Diencephalon (tissue), 1 donor: Measurements from ENCODE around the gene POT1. TPM values are rescaled to one million over a fixed set of nuclear protein-coding genes. Genes with fewer than 3 reads are reported as not detected.

Experiments
- total RNA-seq: library from RNA; depleted of rRNA; stranded (reverse); fragments of >200 nt; gene quantifications from one replicate; pipeline ENCODE4 v1.2.3, GENCODE V29; 2014

The POT1 gene
- total RNA-seq: 47.7 TPM

GRCh38 chr7:124929467-124930172, at the start of gene POT1:
Gene POT1, minus strand, starts transcription at chr7:124929825. Its CDS starts 32,652 bp downstream, at chr7:124897173.

Other genes starting within 250 kb of the POT1 start
- 10.8 TPM for gene GPR37, start 164.0 kb downstream of the POT1 start, total RNA-seq